Frontal cortex (tissue), 4 donors: Measurements from ENCODE around the gene ZDHHC11B. TPM values are rescaled to one million over a fixed set of nuclear protein-coding genes. Genes with fewer than 3 reads are reported as not detected.

Experiments
- DNase-seq, 2 donors: peaks; one replicate each; pipeline ENCODE4 v3.0.0; 2012; ENCODE audit warnings: low spot score in 2 of 2
- FAIRE-seq: peaks from 2 replicates; lab custom pipeline; 2012; peaks lifted over from hg19 to GRCh38; lab: Jason Lieb, UNC
- total RNA-seq: library from RNA; depleted of rRNA; stranded (reverse); fragments of >200 nt; gene quantifications from one replicate; pipeline ENCODE4 v1.2.3, GENCODE V29; 2014
- donor health status: control.
- donor health status: control.
- donor health status: control.

The ZDHHC11B gene
- total RNA-seq, 1 donor from 2014 or later = 4.5 TPM

- no peak for DNase-seq
- FAIRE-seq = no peak
These were observed 116.1 kb downstream of the ZDHHC11B start for GRCh38 chr5:668283-668995.

DNA sequence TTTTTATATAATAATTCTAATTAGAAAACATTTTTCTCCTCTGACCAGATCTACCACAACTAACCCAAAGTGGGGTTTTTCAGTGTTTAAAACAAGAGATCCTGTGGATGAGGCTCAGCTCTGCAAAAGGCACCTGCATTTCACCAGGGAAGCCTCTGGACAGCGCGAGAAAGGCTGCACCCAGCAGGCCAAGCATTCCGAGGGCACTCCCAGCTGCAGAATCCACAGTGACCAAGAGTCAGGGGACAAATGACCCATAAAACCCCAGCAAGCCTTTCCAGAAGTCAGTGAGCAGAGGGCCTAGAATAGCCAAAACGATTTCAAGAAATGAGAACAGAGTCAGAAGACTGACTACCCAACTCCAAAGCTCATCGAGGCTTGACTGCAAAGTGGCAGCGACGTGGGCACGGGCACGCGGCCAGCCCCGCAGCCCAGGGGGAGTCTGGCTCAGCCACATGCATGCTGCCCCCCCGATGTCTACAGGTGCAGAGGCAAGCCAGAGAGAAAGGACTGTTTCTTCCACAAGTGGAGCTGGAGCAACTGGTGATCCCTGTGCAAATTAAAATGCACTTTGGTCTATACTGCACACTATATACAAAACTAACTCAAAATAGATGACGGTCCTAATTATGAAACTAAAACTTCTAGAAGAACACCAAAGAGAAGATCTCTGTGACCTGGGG lies 117.6 kb downstream of the ZDHHC11B start:
- FAIRE-seq (no peak), DNase-seq (no peak)

DNA sequence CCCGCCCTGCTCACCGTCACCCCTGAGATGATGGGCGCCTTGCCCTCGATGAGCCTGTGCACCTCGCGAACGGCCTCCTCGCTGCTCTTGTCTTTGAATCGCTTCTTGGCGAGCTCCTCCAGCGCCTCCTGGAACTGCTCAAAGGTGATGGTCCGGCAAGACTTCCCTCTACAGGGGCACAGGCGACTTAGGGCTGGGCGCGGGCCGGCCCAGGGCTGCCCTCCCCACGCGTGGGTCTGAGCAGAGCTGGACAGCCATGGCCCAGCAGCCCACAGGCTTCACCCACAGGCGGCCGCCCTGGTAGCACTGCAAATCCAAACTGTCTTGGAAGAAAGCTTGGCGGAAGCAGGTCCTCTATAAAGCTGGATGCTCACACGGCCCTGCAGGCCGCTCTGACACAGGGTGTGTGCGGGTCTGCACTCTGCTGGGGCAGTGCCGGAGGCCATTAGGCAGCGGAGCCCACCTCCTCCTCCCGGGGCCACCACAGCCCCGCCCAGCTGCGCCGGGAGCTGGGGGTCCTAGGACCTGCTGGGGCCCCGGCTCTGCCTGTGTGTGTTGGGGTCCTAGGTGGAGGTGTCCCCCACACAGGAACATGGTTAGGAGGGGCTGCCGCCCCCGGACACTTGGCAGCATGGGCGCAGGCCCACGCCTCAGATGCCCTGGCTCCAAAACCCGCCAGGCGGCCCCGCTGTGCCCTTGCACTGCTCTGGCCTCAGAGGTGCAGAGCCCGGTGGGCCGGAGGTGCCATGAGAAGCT lies 118.4 kb downstream of the ZDHHC11B start:
- FAIRE-seq (no peak), DNase-seq (no peak)

- DNase-seq (no peak), FAIRE-seq (no peak)
These were observed 119.0 kb downstream of the ZDHHC11B start for GRCh38 chr5:665541-665955.

DNA sequence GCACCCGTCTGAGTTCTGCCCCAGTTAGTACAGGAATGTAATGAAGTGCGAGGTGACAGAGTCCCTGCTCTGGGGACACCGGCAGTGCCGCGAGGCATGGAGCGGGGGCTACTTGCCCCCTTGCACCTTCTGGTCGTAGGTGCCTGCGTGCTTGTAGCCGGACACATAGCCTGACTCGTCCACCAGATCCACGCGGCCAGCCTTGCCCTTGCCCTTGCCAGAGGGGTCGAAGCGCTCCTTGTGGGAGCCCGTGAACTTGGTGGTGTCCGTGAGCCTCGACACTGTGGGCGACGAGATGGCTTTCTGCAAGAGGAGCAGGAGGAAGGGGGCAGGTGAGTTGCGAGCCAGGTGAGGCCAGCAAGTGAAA lies 119.6 kb downstream of the ZDHHC11B start:
- DNase-seq (no peak), FAIRE-seq (no peak)

- DNase-seq (no peak), FAIRE-seq (no peak)
These were observed 120.1 kb downstream of the ZDHHC11B start for GRCh38 chr5:664343-664993.

DNA sequence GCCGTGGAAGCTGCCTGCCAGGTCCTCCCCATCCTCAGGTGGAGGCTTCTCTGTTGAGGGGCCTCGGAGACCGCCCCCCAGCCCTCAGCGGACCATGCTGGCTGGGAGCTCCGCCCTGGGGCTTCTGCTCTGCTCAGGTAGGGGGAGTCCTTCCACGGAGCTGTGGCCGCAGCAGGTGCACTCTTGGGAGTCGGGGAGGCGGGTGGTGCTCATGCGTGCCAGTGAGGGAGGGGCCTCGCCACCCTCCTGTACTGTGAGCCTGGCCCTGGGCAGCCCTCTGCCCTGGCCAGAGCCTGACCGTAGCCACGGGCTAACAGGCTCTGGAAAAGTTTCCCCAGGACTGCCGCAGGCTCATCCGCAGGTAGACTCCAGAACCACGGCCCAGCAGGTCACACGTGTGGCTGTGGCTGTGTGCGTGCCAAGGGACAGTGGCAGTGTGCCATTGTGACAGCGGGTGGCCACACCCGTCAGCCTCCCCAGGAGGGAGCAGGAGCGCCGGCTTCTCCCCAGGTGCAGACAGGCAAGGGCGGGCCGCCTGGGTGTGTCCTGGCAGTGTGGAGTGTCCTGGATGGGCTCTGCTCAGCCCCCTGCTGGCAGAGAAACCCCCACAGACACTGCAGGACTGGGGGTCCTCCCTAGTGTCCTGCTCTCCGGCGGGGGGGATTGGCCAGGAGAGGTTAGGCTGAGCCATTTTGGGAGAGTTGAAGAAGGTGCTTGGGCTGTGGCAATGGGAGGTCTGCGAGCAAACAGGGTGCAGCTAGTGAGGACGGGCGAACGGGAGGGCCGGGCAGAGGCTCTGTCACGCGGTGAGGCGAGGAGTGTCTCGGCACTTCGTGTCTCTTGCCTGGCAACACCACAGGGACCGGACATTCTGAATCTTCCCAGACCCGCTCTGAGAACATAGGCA lies 120.8 kb downstream of the ZDHHC11B start:
- FAIRE-seq (no peak), DNase-seq (no peak)

GRCh38 chr5:662751-663435 lies 121.6 kb downstream of the ZDHHC11B start:
- FAIRE-seq (no peak), DNase-seq (no peak)

GRCh38 chr5:661891-662750 lies 122.4 kb downstream of the ZDHHC11B start:
- DNase-seq (no peak), FAIRE-seq (no peak)

- FAIRE-seq (no peak), DNase-seq (no peak)
These were observed 124.0 kb downstream of the ZDHHC11B start for GRCh38 chr5:660491-661030.

Other genes with a start within 250 kb of the ZDHHC11B start
- gene CEP72, start 172.4 kb downstream of the ZDHHC11B start, total RNA-seq = 4.5 TPM
- 13.5 TPM for gene TPPP, start 91.4 kb downstream of the ZDHHC11B start, total RNA-seq
- 5.7 TPM for gene ZDHHC11, start 66.3 kb upstream of the ZDHHC11B start, total RNA-seq
- gene BRD9, start 108.1 kb upstream of the ZDHHC11B start, total RNA-seq = 43.2 TPM
- 8.2 TPM for gene TRIP13, start 108.2 kb upstream of the ZDHHC11B start, total RNA-seq
- gene NKD2, start 224.1 kb upstream of the ZDHHC11B start, total RNA-seq = 2.9 TPM